Measurements from ENCODE around the gene HSPA12A. TPM values are rescaled to one million over a fixed set of nuclear protein-coding genes. Genes with fewer than 3 reads are reported as not detected.

Gene HSPA12A
- total RNA-seq, 1 donor from 2014 or later = 7.9 TPM

- no peaks in the 10 kb centered on the region for H3K27me3 ChIP-seq (ENCODE audit: insufficient read depth, low read length)
- no peak overlapping the region for H3K4me2 ChIP-seq (ENCODE audit: low read length)
- no peak overlapping the region for H2AFZ ChIP-seq (ENCODE audit: low read depth, low read length)
- no peak for FAIRE-seq
- no peak overlapping the region for H3K9ac ChIP-seq (ENCODE audit: low read length)
- no peak overlapping the region for H3K4me3 ChIP-seq (ENCODE audit: insufficient read depth, low read depth, low read length)
- Mint-ChIP-seq H3K4me1 (ENCODE audit: low read depth, unreplicated experiment) (peaks cover 6% of the 10 kb centered on the region), H3K4me3 (ENCODE audit: unreplicated experiment) (no peak overlapping the region), H3K9me3 (ENCODE audit: unreplicated experiment) (peaks cover 2% of the 10 kb centered on the region), H3K36me3 (ENCODE audit: low read depth, unreplicated experiment) (peaks cover 14% of the 10 kb centered on the region), H3K27ac (ENCODE audit: unreplicated experiment) (no peak overlapping the region), H3K27me3 (ENCODE audit: low read depth, unreplicated experiment) (peaks cover 6% of the 10 kb centered on the region)
- no peak overlapping the region for H3K27ac ChIP-seq (ENCODE audit: low read depth, low read length)
- peak; percentile 92 for DNase-seq (ENCODE audit: low read depth)
- no peaks in the 10 kb centered on the region for H3K36me3 ChIP-seq (ENCODE audit: insufficient read depth, low read length)
- H4K20me1 ChIP-seq (ENCODE audit: insufficient read depth, low read length) = peaks cover 4% of the 10 kb centered on the region
- H3K79me2 ChIP-seq (ENCODE audit: insufficient read depth, low read length) = no peaks in the 10 kb centered on the region
- H3K9me3 ChIP-seq (ENCODE audit: insufficient read depth, low read depth, low read length) = no peaks in the 10 kb centered on the region
- H3K4me1 ChIP-seq (ENCODE audit: insufficient read depth, low read length) = peaks cover 13% of the 10 kb centered on the region
- TF ChIP-seq EZH2 (IDR thresholded peaks at IDR 0.05; ENCODE audit: insufficient read depth, low read length) = no peak
- TF ChIP-seq, protein P1, sequence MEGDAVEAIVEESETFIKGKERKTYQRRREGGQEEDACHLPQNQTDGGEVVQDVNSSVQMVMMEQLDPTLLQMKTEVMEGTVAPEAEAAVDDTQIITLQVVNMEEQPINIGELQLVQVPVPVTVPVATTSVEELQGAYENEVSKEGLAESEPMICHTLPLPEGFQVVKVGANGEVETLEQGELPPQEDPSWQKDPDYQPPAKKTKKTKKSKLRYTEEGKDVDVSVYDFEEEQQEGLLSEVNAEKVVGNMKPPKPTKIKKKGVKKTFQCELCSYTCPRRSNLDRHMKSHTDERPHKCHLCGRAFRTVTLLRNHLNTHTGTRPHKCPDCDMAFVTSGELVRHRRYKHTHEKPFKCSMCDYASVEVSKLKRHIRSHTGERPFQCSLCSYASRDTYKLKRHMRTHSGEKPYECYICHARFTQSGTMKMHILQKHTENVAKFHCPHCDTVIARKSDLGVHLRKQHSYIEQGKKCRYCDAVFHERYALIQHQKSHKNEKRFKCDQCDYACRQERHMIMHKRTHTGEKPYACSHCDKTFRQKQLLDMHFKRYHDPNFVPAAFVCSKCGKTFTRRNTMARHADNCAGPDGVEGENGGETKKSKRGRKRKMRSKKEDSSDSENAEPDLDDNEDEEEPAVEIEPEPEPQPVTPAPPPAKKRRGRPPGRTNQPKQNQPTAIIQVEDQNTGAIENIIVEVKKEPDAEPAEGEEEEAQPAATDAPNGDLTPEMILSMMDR (IDR thresholded peaks at IDR 0.05; ENCODE audit: insufficient read depth, low read depth, low read length) = no peak
Measured at GRCh38 chr10:116728526-116729096, 13.8 kb downstream of the HSPA12A start.

- TF ChIP-seq, protein P1 (IDR thresholded peaks at IDR 0.05; ENCODE audit: insufficient read depth, low read depth, low read length) = no peak
- no peak for TF ChIP-seq EZH2 (IDR thresholded peaks at IDR 0.05; ENCODE audit: insufficient read depth, low read length)
- no peak for FAIRE-seq
Measured at GRCh38 chr10:116723428-116724281, 18.7 kb downstream of the HSPA12A start.

More at GRCh38 chr10:116723428-116724281, 18.7 kb downstream of the HSPA12A start:
- Mint-ChIP-seq H3K27me3 (ENCODE audit: low read depth, unreplicated experiment) (peaks cover 7% of the 10 kb centered on the region), H3K36me3 (ENCODE audit: low read depth, unreplicated experiment) (peaks cover 9% of the 10 kb centered on the region), H3K4me1 (ENCODE audit: low read depth, unreplicated experiment) (peaks cover 18% of the 10 kb centered on the region), H3K9me3 (ENCODE audit: unreplicated experiment) (no peaks in the 10 kb centered on the region), H3K4me3 (ENCODE audit: unreplicated experiment) (no peak overlapping the region), H3K27ac (ENCODE audit: unreplicated experiment) (no peak overlapping the region)
- H3K27me3 ChIP-seq (ENCODE audit: insufficient read depth, low read length) = no peaks in the 10 kb centered on the region
- no peaks in the 10 kb centered on the region for H3K79me2 ChIP-seq (ENCODE audit: insufficient read depth, low read length)
- no peak overlapping the region for H3K9ac ChIP-seq (ENCODE audit: low read length)
- DNase-seq (ENCODE audit: low read depth) = no peak
- peaks cover 15% of the 10 kb centered on the region for H3K4me1 ChIP-seq (ENCODE audit: insufficient read depth, low read length)
- no peaks in the 10 kb centered on the region for H3K9me3 ChIP-seq (ENCODE audit: insufficient read depth, low read depth, low read length)
- no peak overlapping the region for H3K27ac ChIP-seq (ENCODE audit: low read depth, low read length)
- H3K36me3 ChIP-seq (ENCODE audit: insufficient read depth, low read length) = no peaks in the 10 kb centered on the region
- H4K20me1 ChIP-seq (ENCODE audit: insufficient read depth, low read length) = peaks cover 8% of the 10 kb centered on the region
- no peak overlapping the region for H3K4me3 ChIP-seq (ENCODE audit: insufficient read depth, low read depth, low read length)
- H2AFZ ChIP-seq (ENCODE audit: low read depth, low read length) = no peak overlapping the region
- H3K4me2 ChIP-seq (ENCODE audit: low read length) = no peak overlapping the region
